CD4-positive, alpha-beta T cell treated with Interleukin-12 subunit alpha and Interleukin-12 subunit beta, for 1 hour (primary cell): ENCODE data around the gene SGK2.

Experiments used
- DNase-seq: peaks from one replicate; pipeline ENCODE4 v3.0.0-alpha.2; 2020

The SGK2 gene

GRCh38 chr20:43558412-43559146 lies at the start of gene SGK2:
Gene SGK2, plus strand, starts transcription at chr20:43559027. Its CDS starts 7,469 bp downstream, at chr20:43566496.
- no peak for DNase-seq

GRCh38 chr20:43511879-43512278 lies 46.9 kb upstream of the SGK2 start:
- DNase-seq: no peak

- no peak for DNase-seq
Measured at GRCh38 chr20:43513372-43513930, 45.4 kb upstream of the SGK2 start.

GRCh38 chr20:43513931-43514647 lies 44.7 kb upstream of the SGK2 start:
- peak; percentile 95 for DNase-seq

GRCh38 chr20:43514648-43514999 lies 44.2 kb upstream of the SGK2 start:
- DNase-seq: no peak

- DNase-seq: no peak
Measured at GRCh38 chr20:43515628-43516027, 43.2 kb upstream of the SGK2 start.

- no peak for DNase-seq
Measured at GRCh38 chr20:43516251-43516824, 42.5 kb upstream of the SGK2 start.

- no peak for DNase-seq
Measured at GRCh38 chr20:43520074-43520630, 38.7 kb upstream of the SGK2 start.

- DNase-seq: no peak
Measured at GRCh38 chr20:43525021-43525420, 33.8 kb upstream of the SGK2 start.

- no peak for DNase-seq
Measured at GRCh38 chr20:43528258-43528875, 30.5 kb upstream of the SGK2 start.

GRCh38 chr20:43529051-43529450 lies 29.8 kb upstream of the SGK2 start:
- DNase-seq: no peak

GRCh38 chr20:43529457-43530153 lies 29.2 kb upstream of the SGK2 start:
- DNase-seq: no peak

- DNase-seq: no peak
Measured at GRCh38 chr20:43530321-43531090, 28.3 kb upstream of the SGK2 start.

GRCh38 chr20:43531091-43531443 lies 27.8 kb upstream of the SGK2 start:
- DNase-seq: no peak

GRCh38 chr20:43532416-43533055 lies 26.3 kb upstream of the SGK2 start:
- no peak for DNase-seq

GRCh38 chr20:43533060-43533459 lies 25.8 kb upstream of the SGK2 start:
- no peak for DNase-seq

- no peak for DNase-seq
Measured at GRCh38 chr20:43534016-43534415, 24.8 kb upstream of the SGK2 start.

- no peak for DNase-seq
Measured at GRCh38 chr20:43534791-43535350, 24.0 kb upstream of the SGK2 start.

- DNase-seq: no peak
Measured at GRCh38 chr20:43535370-43536004, 23.3 kb upstream of the SGK2 start.
